ENCODE measurements around the gene RNASE13.
"Not testable (repeated sequence)": the region's sequence is repeated elsewhere in the genome, so short reads cannot be mapped to it uniquely, and the experiment has no call there.

Gene RNASE13

GRCh38 chr14:20989471-20989786 is 45.2 kb downstream of the RNASE13 start:
- no peak for DNase-seq (ENCODE audit: low read depth in 2 of 2)

- DNase-seq (ENCODE audit: low read depth in 2 of 2): no peak
These were observed 45.7 kb downstream of the RNASE13 start for GRCh38 chr14:20988717-20989470.

GRCh38 chr14:20986811-20987210 is 47.8 kb downstream of the RNASE13 start:
- no peak for DNase-seq (ENCODE audit: low read depth in 2 of 2)

DNA sequence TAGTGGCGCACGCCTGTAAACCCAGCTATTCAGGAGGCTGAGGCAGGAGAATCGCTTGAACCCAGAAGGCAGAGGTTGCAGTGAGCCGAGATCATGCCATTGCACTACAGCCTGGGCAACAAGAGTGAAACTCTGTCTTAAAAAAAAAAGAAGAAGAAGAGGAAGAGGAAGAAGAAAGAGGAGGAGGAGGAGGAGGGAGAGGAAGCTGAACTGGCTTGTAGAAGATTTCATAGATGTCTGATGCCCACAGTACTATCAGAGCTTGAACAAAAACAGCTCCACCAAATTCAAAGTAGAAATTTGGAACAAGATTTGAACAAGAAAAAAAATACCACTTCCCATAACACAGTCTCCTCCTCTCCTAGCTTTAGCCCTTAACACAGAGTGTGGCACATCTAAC is 49.0 kb downstream of the RNASE13 start:
- not testable (repeated sequence) for DNase-seq (ENCODE audit: low read depth in 2 of 2)
